H9 (cell line): ENCODE results near the gene RHBDL2. TPM values are rescaled to one million over a fixed set of nuclear protein-coding genes. Genes with fewer than 3 reads are reported as not detected.

Source experiments
- DNase-seq: peaks from one replicate; pipeline ENCODE4 v3.0.0-alpha.2; 2017
- H2AFZ ChIP-seq: one replicate; pipeline ENCODE4 v1.6.1; 2013; ENCODE audit warnings: mild to moderate bottlenecking, low read length, control low read depth, moderate library complexity
- H2AK5ac ChIP-seq: 2 replicates; pipeline ENCODE4 v1.6.1; 2013; ENCODE audit warnings: low read length, control low read depth, mixed read lengths; ENCODE audit not compliant: insufficient read length
- H2BK120ac ChIP-seq: one replicate; pipeline ENCODE4 v1.6.1; 2013; ENCODE audit warnings: low read depth, mild to moderate bottlenecking, low read length, control low read depth, inconsistent platforms; ENCODE audit not compliant: poor library complexity, severe bottlenecking
- H2BK12ac ChIP-seq: 2 replicates; pipeline ENCODE4 v1.6.1; 2013; ENCODE audit warnings: low read length, control low read depth, mixed read lengths, low read depth; ENCODE audit not compliant: insufficient read length
- H2BK15ac ChIP-seq: 2 replicates; pipeline ENCODE4 v1.6.1; 2013; ENCODE audit warnings: low read depth, low read length, control low read depth
- H2BK20ac ChIP-seq: one replicate; pipeline ENCODE4 v1.6.1; 2013; ENCODE audit warnings: low read depth, mild to moderate bottlenecking, low read length, control low read depth, inconsistent platforms; ENCODE audit not compliant: poor library complexity, severe bottlenecking
- H2BK5ac ChIP-seq: 2 replicates; pipeline ENCODE4 v1.6.1; 2013; ENCODE audit warnings: low read length, control low read depth, mixed read lengths; ENCODE audit not compliant: insufficient read length
- H3K14ac ChIP-seq: 2 replicates; pipeline ENCODE4 v1.6.1; 2013; ENCODE audit warnings: low read length, control low read depth; ENCODE audit not compliant: insufficient read depth
- H3K18ac ChIP-seq: 2 replicates; pipeline ENCODE4 v1.6.1; 2013; ENCODE audit warnings: low read depth, mild to moderate bottlenecking, mixed read lengths, low read length, control low read depth; ENCODE audit not compliant: insufficient read length
- H3K23ac ChIP-seq: 2 replicates; pipeline ENCODE4 v1.6.1; 2013; ENCODE audit warnings: low read length, control low read depth, mixed read lengths, low read depth; ENCODE audit not compliant: insufficient read length
- H3K23me2 ChIP-seq: 2 replicates; pipeline ENCODE4 v1.6.1; 2013; ENCODE audit warnings: low read depth, mild to moderate bottlenecking, mixed read lengths, low read length, control low read depth; ENCODE audit not compliant: insufficient read length, poor library complexity, severe bottlenecking
- H3K27ac ChIP-seq: 2 replicates; pipeline ENCODE4 v1.5.1; 2013; ENCODE audit warnings: low read length, control low read depth, mixed read lengths, low read depth; ENCODE audit not compliant: insufficient read length
- H3K27me3 ChIP-seq: 2 replicates; pipeline ENCODE4 v1.6.1; 2013; ENCODE audit warnings: low read length, control low read depth, inconsistent platforms; ENCODE audit not compliant: insufficient read depth
- H3K4ac ChIP-seq: 2 replicates; pipeline ENCODE4 v1.6.1; 2013; ENCODE audit warnings: low read depth, mild to moderate bottlenecking, control low read depth, inconsistent platforms, low read length, moderate library complexity
- H3K4me1 ChIP-seq: 2 replicates; pipeline ENCODE4 v1.6.1; 2013; ENCODE audit warnings: low read length, control low read depth, inconsistent platforms; ENCODE audit not compliant: insufficient read depth
- H3K4me2 ChIP-seq: 2 replicates; pipeline ENCODE4 v1.6.1; 2013; ENCODE audit warnings: low read length, control low read depth, mixed read lengths; ENCODE audit not compliant: insufficient read length, insufficient read depth
- H3K56ac ChIP-seq: 2 replicates; pipeline ENCODE4 v1.6.1; 2013; ENCODE audit warnings: low read depth, mild to moderate bottlenecking, mixed read lengths, low read length, control low read depth; ENCODE audit not compliant: insufficient read length
- H3K79me1 ChIP-seq: 2 replicates; pipeline ENCODE4 v1.6.1; 2013; ENCODE audit warnings: low read depth, mild to moderate bottlenecking, moderate library complexity, low read length, control low read depth, inconsistent platforms; ENCODE audit not compliant: insufficient read depth, poor library complexity, severe bottlenecking
- H3K79me2 ChIP-seq: 2 replicates; pipeline ENCODE4 v1.6.1; 2013; ENCODE audit warnings: low read length, control low read depth, inconsistent platforms; ENCODE audit not compliant: insufficient read depth
- H3K9ac ChIP-seq: 2 replicates; pipeline ENCODE4 v1.6.1; 2013; ENCODE audit warnings: low read length, control low read depth, mixed read lengths; ENCODE audit not compliant: insufficient read length; ENCODE audit errors: extremely low read depth
- H3K9me3 ChIP-seq: one replicate; pipeline ENCODE4 v1.6.1; 2013; ENCODE audit warnings: low read depth, low read length, inconsistent platforms; ENCODE audit not compliant: control insufficient read depth
- H3T11ph ChIP-seq: one replicate; pipeline ENCODE4 v1.6.1; 2013; ENCODE audit warnings: mild to moderate bottlenecking, low read length, control low read depth, inconsistent platforms
- H4K20me1 ChIP-seq: one replicate; pipeline ENCODE4 v1.6.1; 2013; ENCODE audit not compliant: control insufficient read depth, insufficient read length, insufficient read depth
- H4K5ac ChIP-seq: 2 replicates; pipeline ENCODE4 v1.6.1; 2013; ENCODE audit warnings: low read depth, mild to moderate bottlenecking, mixed read lengths, low read length, control low read depth; ENCODE audit not compliant: insufficient read length
- H4K8ac ChIP-seq: replicated peaks from 2 replicates; pipeline ENCODE4 v1.6.1; 2013; ENCODE audit warnings: low read length, control low read depth, mixed read lengths, low read depth; ENCODE audit not compliant: insufficient read length
- H4K91ac ChIP-seq: 2 replicates; pipeline ENCODE4 v1.6.1; 2013; ENCODE audit warnings: low read depth, mild to moderate bottlenecking, moderate library complexity, mixed read lengths, low read length, control low read depth; ENCODE audit not compliant: insufficient read length
- H3K27ac Mint-ChIP-seq, 3 experiments: 2 replicates in 2 of 3; 3 replicates in 1 of 3; pipeline ENCODE4 v1.8.0; 2020 to 2021; ENCODE audit warnings: mixed read lengths in 3 of 3, mild to moderate bottlenecking in 1 of 3, moderate library complexity in 1 of 3
- H3K27me3 Mint-ChIP-seq: 2 replicates; pipeline ENCODE4 v1.8.0; 2021; ENCODE audit warnings: low read depth, mild to moderate bottlenecking, moderate library complexity, mixed read lengths
- H3K36me3 Mint-ChIP-seq, 3 experiments: 2 replicates in 2 of 3; 3 replicates in 1 of 3; pipeline ENCODE4 v1.8.0; 2020 to 2021; ENCODE audit warnings: low read depth in 3 of 3, mixed read lengths in 3 of 3; ENCODE audit not compliant: insufficient read depth in 1 of 3
- H3K4me1 Mint-ChIP-seq, 2 experiments: 2 replicates each; pipeline ENCODE4 v1.8.0; 2020; ENCODE audit warnings: mixed read lengths in 2 of 2
- H3K4me3 Mint-ChIP-seq, 2 experiments: 2 replicates in 1 of 2; 3 replicates in 1 of 2; pipeline ENCODE4 v1.8.0; 2020 to 2021; ENCODE audit warnings: mild to moderate bottlenecking in 2 of 2, mixed read lengths in 2 of 2, moderate library complexity in 1 of 2
- H3K9me3 Mint-ChIP-seq, 2 experiments: 2 replicates in 1 of 2; 3 replicates in 1 of 2; pipeline ENCODE4 v1.8.0; 2020; ENCODE audit warnings: mild to moderate bottlenecking in 2 of 2, mixed read lengths in 2 of 2, moderate library complexity in 1 of 2
- CTCF ChIP-seq: fragments of 200-600 bp; sonication (generic); conservative IDR thresholded peaks from 3 replicates; pipeline ENCODE4 v1.8.0; 2021; ENCODE audit warnings: antibody characterized with exemption, mild to moderate bottlenecking
- WGBS: extraction: QIAGEN DNeasy Blood & Tissue Kit; methylation state at CpG from one replicate; pipeline ENCODE4 v1.1.7; 2013; ENCODE audit warnings: missing lambda C conversion rate, low lambda C conversion rate, mixed read lengths; ENCODE audit not compliant: insufficient read length; ENCODE audit errors: extremely low coverage; 5-methylcytosine and 5-hydroxymethylcytosine counted together
- total RNA-seq: library from RNA; stranded (reverse); gene quantifications from 2 replicates; pipeline ENCODE4 v1.2.1, GENCODE V29; 2021

RHBDL2 gene
- total RNA-seq, 1 experiment from 2014 or later = not detected

DNA sequence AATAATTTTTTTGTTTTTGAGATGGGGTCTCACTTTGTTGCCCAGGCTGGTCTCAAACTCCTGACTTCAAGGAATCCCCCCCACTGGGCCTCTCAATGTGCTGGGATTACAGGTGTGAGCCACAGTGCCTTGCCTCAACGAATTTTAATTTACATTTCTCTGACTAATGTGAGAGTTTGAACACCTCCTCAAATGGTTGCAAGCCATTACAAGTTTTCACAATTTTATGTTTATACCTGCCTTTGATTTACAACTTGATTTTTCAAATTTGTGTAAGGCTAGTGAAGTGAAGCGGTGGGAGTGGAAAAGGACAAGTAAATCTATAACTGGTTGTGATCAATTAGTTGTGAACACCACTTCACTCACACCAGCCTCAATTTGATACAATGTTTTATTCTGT, 8.9 kb upstream of the RHBDL2 start:
- Histone ChIP-seq H3K4me2 (no peak overlapping the region), H3K27ac (no peak overlapping the region), H3K14ac (no peak overlapping the region), H4K5ac (no peak overlapping the region), H2BK5ac (no peak overlapping the region), H3K18ac (no peak overlapping the region), H3K9ac (no peak overlapping the region), H2BK15ac (no peak overlapping the region), H3K56ac (no peak overlapping the region), H3T11ph (no peak overlapping the region), H3K79me2 (no peaks in the 10 kb centered on the region), H2AFZ (no peak overlapping the region), H4K20me1 (no peaks in the 10 kb centered on the region), H3K23ac (no peak overlapping the region), H3K4me1 (peaks cover 4% of the 10 kb centered on the region; the same call in 1 of the 2 replicates), H2BK20ac (no peak overlapping the region), H3K4ac (no peak overlapping the region), H3K79me1 (no peaks in the 10 kb centered on the region), H4K91ac (no peak overlapping the region), H2BK12ac (no peak overlapping the region), H3K23me2 (no peaks in the 10 kb centered on the region), H2BK120ac (no peak overlapping the region), H3K27me3 (no peaks in the 10 kb centered on the region), H3K9me3 (no peaks in the 10 kb centered on the region), H2AK5ac (no peak overlapping the region), H4K8ac (no peak overlapping the region)
- Mint-ChIP-seq H3K4me1 (peaks cover 9 to 18% of the 10 kb centered on the region in 2 experiments), H3K4me3 (no peak overlapping the region), H3K36me3 (peaks cover 2 to 10% (median 8%) of the 10 kb centered on the region in 3 experiments; a peak in 6 of 7 replicates), H3K27ac (no peak overlapping the region), H3K9me3 (peaks cover 13 to 17% of the 10 kb centered on the region in 2 experiments), H3K27me3 (no peaks in the 10 kb centered on the region; the same call in 1 of the 2 replicates)
- DNase-seq = no peak
- WGBS = no CpG with 5 or more reads among the region's 2 CpGs
- TF ChIP-seq CTCF = no peak
